ENCODE measurements around the gene RAD51B. TPM values are rescaled to one million over a fixed set of nuclear protein-coding genes. Genes with fewer than 3 reads are reported as not detected.

The RAD51B gene
- total RNA-seq, 1 experiment from 2014 or later: 7.2 TPM

GRCh38 chr14:68245146-68246073 lies 425.8 kb downstream of the RAD51B start:
- Histone ChIP-seq H3K27me3 (no peaks in the 10 kb centered on the region), H3K9me3 (no peaks in the 10 kb centered on the region), H3K36me3 (no peaks in the 10 kb centered on the region), H3K4me3 (no peak overlapping the region)
- no peak for DNase-seq

DNA sequence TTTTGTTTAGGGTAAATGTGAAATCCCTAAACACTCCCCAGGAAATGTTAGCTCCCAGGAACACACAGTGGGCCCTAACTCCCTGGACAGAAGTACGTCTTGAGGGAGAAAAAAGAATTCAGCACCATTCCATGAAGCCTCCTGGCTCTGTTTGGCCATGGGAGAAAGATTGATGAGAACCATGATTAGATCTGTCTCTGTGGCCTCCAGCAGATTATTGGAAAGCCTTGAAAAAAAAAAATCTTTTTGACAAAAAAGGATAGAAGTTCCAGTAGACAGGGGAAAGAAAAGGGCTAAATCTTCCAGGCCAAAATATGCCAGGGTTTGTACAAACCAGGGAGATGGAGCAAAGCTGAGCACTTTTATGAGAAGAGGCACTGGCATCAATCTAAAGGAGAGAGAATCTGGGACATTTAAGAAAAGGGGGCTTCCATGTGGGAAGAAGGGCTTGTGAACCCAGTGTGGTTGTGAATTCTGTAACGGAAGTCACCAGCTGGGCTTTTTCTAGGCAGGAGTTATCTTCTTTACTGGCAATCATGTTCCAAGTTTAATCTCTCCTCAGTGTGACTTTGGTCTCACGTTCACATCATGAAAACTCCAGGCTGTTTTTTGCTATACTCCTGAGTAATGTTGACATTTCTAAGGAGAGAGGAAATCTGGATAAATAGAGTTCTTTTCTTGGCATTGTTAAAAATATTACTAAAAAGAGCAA lies 426.7 kb downstream of the RAD51B start:
- H3K36me3 ChIP-seq: no peaks in the 10 kb centered on the region
- no peaks in the 10 kb centered on the region for H3K27me3 ChIP-seq
- no peaks in the 10 kb centered on the region for H3K9me3 ChIP-seq
- DNase-seq: no peak
- H3K4me3 ChIP-seq: no peak overlapping the region

DNA sequence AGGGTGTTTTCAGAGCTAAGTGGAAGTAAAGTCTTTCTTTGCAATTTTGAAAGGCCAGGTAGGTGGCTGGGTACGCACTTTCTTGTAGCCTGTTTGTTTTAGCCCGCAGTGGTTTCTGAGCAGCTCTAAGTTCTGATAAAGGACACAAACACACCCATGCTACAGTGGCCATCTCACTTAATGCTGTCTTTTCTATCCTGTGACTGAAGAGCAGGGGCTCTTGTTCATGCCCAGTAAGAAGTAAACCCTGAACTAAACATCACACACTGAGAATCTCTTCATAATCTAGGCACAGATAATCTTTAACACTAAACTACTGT lies 427.2 kb downstream of the RAD51B start:
- Histone ChIP-seq H3K27me3 (no peaks in the 10 kb centered on the region), H3K36me3 (no peaks in the 10 kb centered on the region), H3K4me3 (no peak overlapping the region), H3K9me3 (no peaks in the 10 kb centered on the region)
- no peak for DNase-seq

DNA sequence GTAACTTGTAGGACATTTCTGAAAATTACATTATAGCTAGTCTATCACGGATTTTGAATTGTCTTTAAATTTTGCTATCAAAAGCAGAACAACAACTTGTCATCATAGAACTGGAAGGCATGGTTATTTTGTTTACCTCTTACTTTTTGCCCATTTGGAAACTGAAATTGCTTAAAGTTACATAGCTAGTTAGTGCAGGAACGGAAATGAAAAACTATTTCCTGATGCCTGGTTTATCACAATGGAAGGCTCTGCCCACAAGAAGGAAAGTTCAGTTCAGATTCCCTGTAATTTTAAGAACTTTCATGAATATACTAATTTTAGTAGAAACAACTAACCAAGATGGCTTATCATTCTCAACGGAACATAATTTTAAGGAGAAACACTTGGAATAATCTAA lies 427.7 kb downstream of the RAD51B start:
- no peak for DNase-seq
- H3K27me3 ChIP-seq: no peaks in the 10 kb centered on the region
- H3K4me3 ChIP-seq: no peak overlapping the region
- H3K9me3 ChIP-seq: no peaks in the 10 kb centered on the region
- no peaks in the 10 kb centered on the region for H3K36me3 ChIP-seq

DNA sequence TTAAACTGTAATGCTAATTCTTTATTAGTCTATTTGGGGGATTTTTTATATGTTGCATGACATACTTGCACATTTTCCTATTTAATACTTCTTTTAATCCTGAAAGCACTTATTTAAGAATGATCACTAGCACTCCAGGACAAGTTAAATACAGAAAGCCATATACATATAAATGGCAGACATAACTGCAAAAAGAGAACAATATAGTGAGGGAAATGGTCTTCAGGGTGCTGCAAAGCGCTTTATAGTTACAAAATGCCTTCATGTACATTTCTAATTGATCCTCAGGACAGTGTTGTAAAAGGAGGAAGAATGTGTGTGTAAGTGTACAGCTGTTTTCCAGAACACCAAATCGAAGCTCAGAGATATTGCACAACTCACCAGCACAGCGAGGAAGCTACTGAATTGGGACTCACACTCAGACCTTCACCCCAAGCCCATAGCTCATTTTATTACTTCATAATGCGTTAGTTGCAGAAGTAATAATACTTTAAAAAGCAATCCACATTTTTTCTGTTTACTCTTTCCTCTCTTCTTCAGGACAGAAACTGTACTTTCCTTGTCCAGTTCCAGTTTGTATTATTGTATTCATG lies 428.2 kb downstream of the RAD51B start:
- no peak overlapping the region for H3K4me3 ChIP-seq
- no peaks in the 10 kb centered on the region for H3K36me3 ChIP-seq
- no peak for DNase-seq
- no peaks in the 10 kb centered on the region for H3K9me3 ChIP-seq
- H3K27me3 ChIP-seq: no peaks in the 10 kb centered on the region

DNA sequence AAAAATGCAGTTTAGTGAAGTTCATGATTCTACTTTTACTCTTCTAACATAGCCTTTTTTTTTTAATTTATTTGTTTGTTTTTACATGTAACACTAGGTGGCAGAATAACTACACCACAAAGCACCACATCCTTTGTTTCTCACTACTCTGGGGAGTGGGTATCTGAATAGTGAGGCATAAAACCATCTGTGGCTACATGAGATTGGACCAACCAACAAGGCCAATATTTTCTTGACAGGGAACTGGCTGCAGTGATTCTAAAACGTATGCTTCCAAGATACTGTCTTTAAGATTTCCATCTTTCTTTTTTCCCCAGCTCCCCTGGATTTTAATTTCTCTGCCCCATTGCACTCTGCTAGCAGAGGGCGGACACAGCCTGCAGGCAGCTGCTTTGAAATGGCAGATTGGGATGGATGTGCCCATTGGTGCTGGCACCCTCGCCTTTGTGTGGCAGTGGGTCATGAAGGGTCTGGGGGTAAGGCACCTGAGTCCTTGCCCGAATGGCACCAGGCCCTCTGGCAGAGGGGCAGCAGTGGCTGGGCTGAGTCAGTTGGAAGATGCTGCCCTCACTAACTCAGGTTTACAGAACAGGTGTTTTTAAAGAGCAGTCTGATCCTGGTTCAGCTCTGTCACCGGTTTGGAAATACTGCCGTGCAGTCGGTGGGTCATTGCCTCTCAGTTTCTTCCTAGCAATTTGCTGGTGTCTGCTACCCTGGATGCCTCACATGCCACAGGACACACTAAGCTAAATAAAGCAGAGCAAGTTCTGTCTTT lies 429.1 kb downstream of the RAD51B start:
- H3K9me3 ChIP-seq: no peaks in the 10 kb centered on the region
- no peaks in the 10 kb centered on the region for H3K27me3 ChIP-seq
- no peak for DNase-seq

DNA sequence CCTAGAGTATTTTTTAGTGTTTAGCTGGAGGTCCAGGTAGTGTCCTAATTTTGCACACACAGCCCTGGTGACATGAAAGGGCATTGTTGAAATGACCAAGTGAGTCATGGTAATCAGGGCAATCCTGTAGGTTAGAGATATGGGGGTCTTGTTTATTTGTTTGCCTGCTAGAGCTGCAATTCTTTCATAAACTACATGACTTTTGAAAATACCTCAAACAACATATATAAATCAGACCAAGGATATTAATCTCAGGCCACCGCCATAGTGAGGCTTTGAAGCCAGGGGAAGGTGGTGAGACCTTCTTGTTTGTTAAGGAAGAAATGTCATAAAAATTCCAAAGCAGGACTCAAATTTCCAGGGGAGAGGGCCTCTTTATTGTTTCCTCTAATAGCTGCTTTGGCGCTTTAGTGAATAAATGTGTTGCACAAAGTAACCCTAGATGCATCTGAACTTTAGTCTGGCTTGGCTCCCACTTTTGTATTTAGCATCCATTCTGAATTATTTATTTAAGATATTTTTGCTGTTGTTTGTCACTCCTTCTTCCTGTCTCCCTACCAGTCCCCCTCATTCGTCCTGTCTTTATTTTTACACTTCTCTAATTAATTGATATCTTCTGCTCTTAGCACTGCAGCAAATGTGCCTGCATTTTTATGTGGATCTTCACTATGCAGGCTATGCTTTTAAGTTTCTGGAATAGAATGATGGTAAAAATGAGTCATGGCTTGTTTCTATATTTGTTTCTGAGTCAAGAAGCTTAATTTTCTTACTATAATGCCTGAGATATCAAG lies 430.3 kb downstream of the RAD51B start:
- Histone ChIP-seq H3K27me3 (no peaks in the 10 kb centered on the region), H3K4me3 (no peak overlapping the region), H3K9me3 (no peaks in the 10 kb centered on the region), H3K36me3 (no peaks in the 10 kb centered on the region)
- no peak for DNase-seq

More for the DNA sequence above, 429.1 kb downstream of the RAD51B start:
- H3K4me3 ChIP-seq: no peak overlapping the region
- H3K36me3 ChIP-seq: no peaks in the 10 kb centered on the region

DNA sequence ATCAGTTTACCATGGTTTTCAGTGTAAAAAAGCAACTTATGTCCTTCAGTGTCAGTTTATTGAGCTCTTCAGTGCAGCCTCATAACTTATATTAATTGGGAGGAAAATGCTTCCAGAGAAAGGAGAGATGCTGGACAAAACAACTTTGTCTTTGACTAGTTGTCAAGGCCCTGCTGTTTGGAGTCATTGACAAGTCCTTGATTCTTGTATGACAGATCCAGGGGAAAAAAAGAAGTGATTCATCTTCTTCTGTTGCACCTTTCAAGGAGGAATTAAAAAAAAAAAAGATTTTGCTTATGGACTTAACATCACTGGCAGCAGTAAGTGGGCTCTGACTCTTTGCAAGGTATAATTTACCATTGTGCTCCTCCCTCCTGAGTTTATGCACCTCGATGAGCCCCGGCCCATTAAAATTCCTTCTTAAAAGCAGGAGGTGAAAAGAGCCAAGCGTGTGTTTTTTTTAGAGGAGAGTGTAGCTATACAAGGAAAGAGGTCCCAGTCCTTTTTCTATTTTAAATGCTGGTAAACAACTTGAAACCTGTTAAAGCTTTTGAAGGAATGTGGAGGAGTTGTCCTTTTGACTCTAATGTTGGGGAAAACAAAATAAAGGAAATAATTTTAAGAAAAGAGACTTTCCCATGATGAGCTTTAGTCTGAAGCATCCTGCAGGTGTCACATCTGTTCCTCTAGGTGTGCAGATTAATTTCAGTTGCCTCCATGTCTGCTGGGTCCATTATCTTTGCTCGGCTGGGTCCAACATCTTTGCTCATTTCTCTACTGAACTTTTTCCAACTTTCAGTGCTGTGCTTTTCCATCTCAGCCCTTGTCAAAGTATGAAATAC lies 431.6 kb downstream of the RAD51B start:
- Histone ChIP-seq H3K36me3 (no peaks in the 10 kb centered on the region), H3K4me3 (no peak overlapping the region), H3K27me3 (no peaks in the 10 kb centered on the region), H3K9me3 (no peaks in the 10 kb centered on the region)
- DNase-seq: no peak

DNA sequence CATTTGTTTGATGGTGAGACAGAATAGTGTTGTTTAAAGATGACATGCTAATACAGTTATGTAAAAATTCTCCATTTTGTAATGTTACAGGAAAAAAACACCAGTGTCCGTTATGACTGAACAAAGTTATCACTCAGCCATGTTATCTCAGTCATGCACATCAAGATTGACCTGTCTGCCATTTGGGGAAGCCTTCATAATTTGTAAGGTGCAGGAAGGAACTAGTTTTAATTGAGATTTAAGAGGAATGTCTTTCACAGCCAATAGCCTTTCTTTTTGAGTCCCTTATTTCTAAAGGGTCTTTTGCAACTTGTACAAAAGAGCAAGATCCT lies 432.2 kb downstream of the RAD51B start:
- no peaks in the 10 kb centered on the region for H3K9me3 ChIP-seq
- no peak for DNase-seq
- H3K4me3 ChIP-seq: no peak overlapping the region
- H3K36me3 ChIP-seq: no peaks in the 10 kb centered on the region
- no peaks in the 10 kb centered on the region for H3K27me3 ChIP-seq

DNA sequence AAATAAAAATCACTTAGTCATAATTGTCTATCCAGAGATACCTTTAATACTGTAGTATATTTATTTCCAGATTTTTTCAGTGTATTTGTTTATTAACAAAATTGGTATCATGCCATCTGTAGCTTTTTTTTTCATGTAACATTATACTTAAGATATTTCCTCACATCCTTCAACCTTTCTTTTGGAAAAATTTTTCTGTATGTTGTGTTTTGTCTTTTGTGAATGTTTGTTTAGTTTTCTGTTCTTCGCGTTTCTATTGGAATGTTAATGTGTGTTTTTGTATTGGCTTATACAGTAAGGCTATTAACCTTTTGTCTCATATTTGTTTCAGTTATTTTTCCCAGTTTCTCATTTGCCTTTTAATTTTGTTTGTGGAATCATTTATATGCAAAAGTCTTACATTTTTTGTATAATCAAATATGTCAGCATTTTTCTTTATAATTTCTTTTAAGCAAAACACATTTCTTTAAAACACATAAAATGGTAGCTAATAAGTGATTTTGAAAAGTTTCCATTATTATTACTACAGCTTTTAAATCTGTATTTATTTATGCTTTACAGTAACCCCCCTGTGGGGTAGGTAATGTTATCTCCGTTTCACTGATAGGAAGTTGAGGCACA lies 433.7 kb downstream of the RAD51B start:
- Histone ChIP-seq H3K36me3 (no peaks in the 10 kb centered on the region), H3K9me3 (no peaks in the 10 kb centered on the region), H3K27me3 (no peaks in the 10 kb centered on the region), H3K4me3 (no peak overlapping the region)
- no peak for DNase-seq

GRCh38 chr14:68253878-68254528 lies 434.4 kb downstream of the RAD51B start:
- no peaks in the 10 kb centered on the region for H3K27me3 ChIP-seq

DNA sequence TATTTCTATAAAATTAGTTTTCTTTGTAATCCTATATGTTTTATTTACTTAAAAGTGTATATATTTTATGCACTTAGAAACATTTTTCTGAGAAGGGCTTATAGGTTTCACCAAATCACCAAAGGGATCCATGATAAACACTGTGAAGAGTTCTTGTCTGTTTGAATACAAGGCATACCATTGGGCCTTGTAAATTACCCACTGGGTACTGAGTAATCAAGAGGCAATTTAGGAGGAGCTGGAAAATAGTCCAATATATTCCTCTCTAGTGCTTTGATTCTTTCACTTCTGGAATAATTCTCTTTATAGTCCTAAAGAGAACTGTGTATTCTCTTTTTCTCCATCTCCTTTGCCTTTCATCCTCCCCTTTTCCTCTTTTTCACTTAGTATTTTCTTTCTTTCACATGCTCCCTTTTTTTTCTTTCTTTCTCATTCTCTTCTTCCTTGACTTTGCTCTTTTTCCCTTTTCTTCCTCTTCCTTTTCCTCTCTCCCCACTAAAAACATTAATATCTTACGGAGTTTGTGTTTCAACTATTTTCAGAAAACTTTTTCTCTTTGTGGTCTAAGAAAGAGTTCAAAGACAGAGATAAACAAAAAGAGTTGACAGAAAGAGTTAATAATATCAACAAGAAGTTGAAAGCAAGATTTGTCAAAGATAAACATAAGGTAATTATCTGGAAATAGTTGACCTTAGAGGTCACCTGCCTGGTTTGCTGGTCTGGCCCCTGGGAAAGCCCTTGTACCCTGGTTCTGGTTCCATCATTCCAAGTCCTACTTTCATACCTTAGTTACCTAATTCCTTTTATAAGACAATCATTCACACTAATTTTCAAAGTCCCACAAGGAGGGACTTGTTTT lies 435.3 kb downstream of the RAD51B start:
- Histone ChIP-seq H3K9me3 (no peaks in the 10 kb centered on the region), H3K4me3 (no peak overlapping the region), H3K36me3 (no peaks in the 10 kb centered on the region), H3K27me3 (no peaks in the 10 kb centered on the region)
- DNase-seq: no peak

More at GRCh38 chr14:68253878-68254528, 434.4 kb downstream of the RAD51B start:
- no peaks in the 10 kb centered on the region for H3K36me3 ChIP-seq
- no peaks in the 10 kb centered on the region for H3K9me3 ChIP-seq
- no peak for DNase-seq
- no peak overlapping the region for H3K4me3 ChIP-seq

GRCh38 chr14:68255693-68256178 lies 436.2 kb downstream of the RAD51B start:
- peak; percentile 41 for DNase-seq
- H3K4me3 ChIP-seq: no peak overlapping the region
- no peaks in the 10 kb centered on the region for H3K36me3 ChIP-seq
- no peaks in the 10 kb centered on the region for H3K27me3 ChIP-seq
- H3K9me3 ChIP-seq: no peaks in the 10 kb centered on the region

GRCh38 chr14:68257969-68258368 lies 438.4 kb downstream of the RAD51B start:
- no peak for DNase-seq
- no peaks in the 10 kb centered on the region for H3K9me3 ChIP-seq

More at GRCh38 chr14:68257969-68258368, 438.4 kb downstream of the RAD51B start:
- Histone ChIP-seq H3K27me3 (no peaks in the 10 kb centered on the region), H3K36me3 (no peaks in the 10 kb centered on the region), H3K4me3 (no peak overlapping the region)

Data from MG63 (cell line).